ENCODE results near the gene PRCP. TPM values are rescaled to one million over a fixed set of nuclear protein-coding genes. Genes with fewer than 3 reads are reported as not detected.

The PRCP gene
- total RNA-seq, result 65.3 and 152 TPM in 2 replicates

DNA sequence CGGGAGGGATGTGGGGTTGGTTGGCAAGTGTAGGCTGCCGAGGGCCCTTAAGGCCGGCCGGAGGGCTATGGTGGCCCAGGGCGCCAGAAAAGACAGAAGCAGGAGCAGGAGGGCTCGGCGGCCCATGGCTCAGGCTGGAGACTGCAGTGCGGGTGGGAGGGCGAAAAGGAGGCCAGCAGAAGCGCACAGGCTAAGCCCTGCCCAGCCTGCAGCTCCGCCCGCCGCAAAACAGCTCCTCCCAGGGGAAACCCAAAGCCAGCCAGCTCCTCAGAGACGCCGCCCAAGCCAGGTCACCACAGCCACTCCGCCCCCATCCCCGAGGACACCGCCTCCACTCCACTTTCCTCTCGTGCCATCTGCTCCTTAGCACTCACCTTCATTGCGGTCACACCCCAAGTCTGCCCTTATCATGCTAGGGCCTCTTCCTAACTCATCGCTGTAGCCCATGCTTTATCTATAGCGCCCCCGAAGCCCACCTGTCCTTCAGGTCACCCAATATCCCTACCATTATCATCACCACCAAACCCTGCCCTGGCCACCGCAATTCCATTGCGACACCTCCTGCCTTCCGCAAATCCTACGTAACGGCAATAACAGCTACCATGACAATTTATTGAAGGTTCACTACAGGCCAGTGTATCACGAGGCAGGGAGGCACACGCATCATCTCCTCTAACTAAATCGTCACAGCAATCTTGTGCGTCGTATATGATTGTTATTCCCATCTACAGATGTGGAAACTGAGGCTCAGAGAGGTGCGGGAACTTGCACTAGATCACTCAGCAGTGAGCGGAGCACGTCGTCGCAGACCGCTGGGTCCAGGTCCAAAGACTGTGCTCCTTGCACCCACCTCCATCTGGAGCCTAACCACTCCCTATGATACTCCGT, at the start of gene PRCP:
Gene PRCP, minus strand, starts transcription at position 154 of the 888 bp plus-strand sequence. Its CDS starts 28 bp downstream, at position 126.

DNA sequence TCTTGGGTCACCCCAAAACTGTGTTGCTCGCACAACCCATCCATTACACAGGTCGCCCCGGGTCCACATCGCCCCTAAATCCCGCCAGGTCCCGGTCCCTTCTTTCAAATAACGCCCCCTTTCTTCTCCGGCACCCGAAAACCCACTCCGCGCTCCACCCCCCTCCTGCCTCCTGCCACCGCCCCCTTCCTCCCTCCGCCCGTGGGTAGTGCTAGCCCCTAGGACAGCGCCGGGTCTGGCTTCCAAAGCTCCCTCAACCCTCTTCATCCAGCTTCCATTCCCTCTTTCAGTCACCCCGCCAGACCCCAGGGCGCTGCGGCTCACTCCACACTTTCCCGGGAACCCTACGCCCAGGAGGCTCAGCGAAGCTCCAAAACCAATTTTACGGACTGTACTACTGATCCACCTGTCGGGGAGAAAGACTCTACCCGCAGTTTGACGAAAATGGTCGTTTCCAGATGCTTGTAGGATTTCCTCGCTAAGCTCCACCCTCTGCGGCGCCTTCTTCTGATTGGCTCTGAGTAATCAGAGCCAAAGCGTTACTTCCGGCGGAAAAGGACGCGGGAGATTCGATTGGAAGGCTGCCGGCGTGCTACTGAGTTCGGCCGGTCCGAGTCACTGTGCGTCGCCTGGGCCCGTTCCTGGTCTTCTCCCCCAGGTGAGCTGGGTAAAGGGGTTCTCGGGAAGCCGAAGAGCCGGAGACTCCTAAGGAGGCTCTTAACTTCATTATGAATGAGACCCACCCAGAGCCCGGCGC, 1.1 kb upstream of the PRCP start, which contains the start of gene DDIAS:
Gene DDIAS, plus strand, starts transcription at position 572 of the 757 bp plus-strand sequence. CDS start 13,003 bp downstream, outside the sequence.

Other genes with a start within 250 kb of the PRCP start
- under 0.01 and 0.15 TPM in 2 replicates for gene FAM181B, start 166.6 kb downstream of the PRCP start, total RNA-seq
- 7.5 and 13.2 TPM in 2 replicates for gene DDIAS, start 1.3 kb upstream of the PRCP start, total RNA-seq
- gene RAB30, start 171.5 kb upstream of the PRCP start, total RNA-seq, result 4.5 and 14.6 TPM in 2 replicates

All from epithelial cell of umbilical artery (primary cell).